GM21367 (cell line): ENCODE results near the gene MTG2.

Experiments used
- ATAC-seq: cut with Tn5 transposase; IDR thresholded peaks from one replicate; pipeline ENCODE4 v1.9.1; 2021; ENCODE audit not compliant: unreplicated experiment

MTG2 gene, protein sequence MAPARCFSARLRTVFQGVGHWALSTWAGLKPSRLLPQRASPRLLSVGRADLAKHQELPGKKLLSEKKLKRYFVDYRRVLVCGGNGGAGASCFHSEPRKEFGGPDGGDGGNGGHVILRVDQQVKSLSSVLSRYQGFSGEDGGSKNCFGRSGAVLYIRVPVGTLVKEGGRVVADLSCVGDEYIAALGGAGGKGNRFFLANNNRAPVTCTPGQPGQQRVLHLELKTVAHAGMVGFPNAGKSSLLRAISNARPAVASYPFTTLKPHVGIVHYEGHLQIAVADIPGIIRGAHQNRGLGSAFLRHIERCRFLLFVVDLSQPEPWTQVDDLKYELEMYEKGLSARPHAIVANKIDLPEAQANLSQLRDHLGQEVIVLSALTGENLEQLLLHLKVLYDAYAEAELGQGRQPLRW

DNA sequence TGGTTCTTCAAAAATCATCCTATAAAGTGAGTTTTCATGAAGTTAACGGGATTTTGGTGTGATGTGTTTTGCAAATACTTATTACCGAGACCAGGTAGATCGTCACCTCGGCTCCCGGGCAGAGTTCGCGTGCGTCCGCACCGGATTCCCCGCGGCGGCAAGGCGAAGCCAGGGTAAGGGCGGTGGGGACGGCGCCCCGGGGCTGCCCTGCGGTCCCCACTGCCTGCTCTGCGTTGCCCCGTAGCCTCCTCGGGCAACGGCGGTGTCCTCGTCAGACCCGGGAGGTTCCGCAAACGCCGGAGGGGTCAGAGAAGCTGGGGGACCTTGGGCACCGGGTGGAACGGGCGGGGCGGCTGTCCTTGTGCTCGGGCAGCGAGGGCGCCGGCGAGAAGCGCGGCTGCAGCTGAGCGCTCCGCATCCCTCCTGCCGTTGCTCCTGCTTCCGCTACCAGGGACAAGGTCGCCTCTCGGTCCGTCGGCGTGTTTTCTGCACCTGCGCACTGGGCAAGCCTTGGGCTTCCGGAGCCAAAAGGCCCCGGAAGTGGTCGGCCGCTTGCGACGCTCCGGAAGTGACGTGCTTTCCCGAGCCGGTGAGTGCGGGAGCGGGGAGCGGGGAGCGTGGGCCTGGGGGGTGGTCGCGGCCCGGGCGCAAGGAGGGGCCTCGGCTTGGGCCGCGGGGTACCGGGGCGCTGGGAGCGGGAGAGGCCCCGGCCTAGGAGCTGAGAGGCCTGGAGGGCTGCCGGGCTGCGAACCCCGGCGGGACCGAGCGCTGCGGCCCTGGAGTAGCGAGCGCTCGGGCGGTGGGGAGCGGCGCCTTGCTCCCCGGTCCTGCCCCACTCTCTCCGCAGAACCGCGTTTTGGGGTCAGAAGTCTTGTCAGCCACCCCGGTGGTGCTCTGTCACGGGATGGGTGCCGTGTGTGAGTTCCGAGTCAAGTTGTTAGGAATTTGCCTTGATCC lies at the start of gene MTG2:
MTG2 (plus strand) TSS at position 560 of the 957 bp plus-strand sequence. CDS start 10,393 bp downstream, outside the sequence.
- peak; percentile 87 for ATAC-seq

GRCh38 chr20:62133051-62133845 lies 49.6 kb upstream of the MTG2 start:
- no peak for ATAC-seq

GRCh38 chr20:62133864-62134263 lies 49.0 kb upstream of the MTG2 start:
- no peak for ATAC-seq

DNA sequence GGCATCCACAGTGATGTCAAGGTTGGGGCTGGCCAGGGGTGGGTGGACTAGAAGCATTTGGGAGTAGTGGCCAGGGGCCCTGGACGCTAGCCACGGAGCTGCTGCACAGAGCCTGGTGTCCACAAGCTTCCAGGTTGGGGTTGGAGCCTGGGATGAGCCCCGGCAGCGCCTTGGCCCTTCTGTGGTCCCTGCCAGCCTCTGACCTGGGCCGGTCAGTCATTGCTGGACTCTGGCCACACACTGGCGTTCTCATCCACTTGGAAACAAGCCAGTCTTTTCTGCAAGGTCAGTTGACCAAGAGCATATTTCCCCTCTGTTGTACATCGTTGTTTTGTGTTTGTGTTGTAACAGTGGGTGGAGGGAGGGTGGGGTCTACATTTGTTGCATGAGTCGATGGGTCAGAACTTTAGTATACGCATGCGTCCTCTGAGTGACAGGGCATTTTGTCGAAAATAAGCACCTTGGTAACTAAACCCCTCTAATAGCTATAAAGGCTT lies 48.0 kb upstream of the MTG2 start:
- no peak for ATAC-seq

DNA sequence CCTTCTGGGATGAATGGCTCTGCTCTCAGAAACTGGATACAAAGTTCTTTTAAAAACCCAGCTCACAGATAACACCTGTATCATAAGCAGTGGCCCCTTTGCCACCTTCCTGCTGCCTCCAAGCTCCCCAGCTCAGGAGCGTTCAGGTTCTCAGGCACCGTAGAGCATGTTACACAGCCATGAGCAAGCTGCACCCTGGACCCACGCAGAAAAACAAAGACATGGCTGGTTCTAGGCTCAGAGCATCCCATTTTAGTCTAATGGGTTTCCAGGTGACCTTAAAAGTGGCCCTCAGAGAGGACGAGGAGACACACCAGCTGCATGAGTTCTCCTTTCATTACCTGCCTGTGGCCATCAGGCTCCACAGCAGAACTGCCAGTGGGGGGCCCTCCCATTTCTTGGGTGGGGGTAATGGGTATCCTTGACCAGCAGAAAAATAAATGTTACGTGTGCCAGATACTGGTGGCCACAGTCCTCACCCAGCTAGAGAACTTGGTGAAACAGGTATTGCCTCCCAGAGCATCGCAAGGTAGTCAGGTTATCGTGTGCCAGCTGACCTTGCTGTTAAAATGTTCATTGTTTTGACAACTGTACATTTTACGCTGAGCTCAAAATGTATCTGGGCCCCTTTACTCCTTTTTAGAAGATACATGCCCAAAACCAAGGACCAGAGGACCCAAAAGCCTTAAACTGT lies 47.1 kb upstream of the MTG2 start:
- no peak for ATAC-seq

GRCh38 chr20:62136283-62137091 lies 46.3 kb upstream of the MTG2 start:
- ATAC-seq, result no peak

GRCh38 chr20:62137092-62137384 lies 45.8 kb upstream of the MTG2 start:
- ATAC-seq, result no peak

DNA sequence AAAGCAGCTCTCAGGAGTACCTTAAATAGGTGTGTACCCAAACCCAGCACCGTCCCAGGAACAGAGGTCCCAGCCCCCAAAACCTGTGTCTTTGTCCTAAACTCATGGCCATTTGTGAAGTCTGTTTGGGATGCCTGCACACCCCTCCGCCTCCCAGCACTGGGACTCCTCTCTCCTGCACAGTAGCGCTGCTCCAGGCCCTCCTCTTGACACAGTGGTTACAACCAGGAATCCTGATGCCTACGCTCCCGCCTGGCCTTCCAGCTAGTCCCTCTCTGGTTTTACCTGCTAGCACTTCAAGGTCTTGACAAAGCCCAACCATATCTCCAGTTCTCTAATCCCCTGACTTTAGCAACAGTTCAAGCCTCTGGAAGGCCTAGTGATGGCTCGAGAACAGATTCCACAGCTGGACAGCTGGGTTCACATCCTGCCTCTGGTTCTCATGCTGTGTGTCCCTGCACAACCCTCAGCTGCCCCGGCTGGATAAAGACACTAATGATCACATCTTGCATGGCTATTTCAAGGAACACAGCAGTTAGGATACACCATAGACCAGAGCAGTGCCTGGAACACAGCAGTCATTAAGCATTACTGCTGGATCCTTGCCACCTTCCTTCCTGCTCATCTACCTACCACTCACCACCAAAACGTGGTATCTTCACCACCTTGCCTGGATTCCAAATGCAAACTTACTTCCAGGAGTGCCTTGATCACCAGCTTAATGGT lies 45.2 kb upstream of the MTG2 start:
- ATAC-seq, result no peak

GRCh38 chr20:62138204-62138543 lies 44.7 kb upstream of the MTG2 start:
- no peak for ATAC-seq

- ATAC-seq, result no peak
Observed at GRCh38 chr20:62138912-62139311, 43.9 kb upstream of the MTG2 start.

DNA sequence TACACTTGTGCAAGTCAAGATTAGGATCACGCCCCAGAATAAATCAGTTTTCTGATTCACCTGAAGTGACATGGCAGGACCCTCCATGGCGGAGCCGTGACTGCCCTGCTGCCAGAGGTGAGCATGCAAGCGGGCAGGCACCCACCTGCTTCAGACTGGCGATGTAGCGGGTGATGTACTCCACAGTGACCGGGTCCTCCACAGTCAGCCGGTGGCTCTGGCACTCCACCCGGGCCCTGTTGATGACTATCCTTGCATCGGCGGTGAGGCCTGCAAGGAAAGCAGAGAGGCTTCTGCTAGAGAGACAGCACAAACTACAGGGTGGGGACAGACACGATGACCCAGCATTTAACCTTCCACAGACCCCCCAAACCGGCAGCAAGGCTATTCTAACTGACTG lies 43.2 kb upstream of the MTG2 start:
- ATAC-seq, result no peak

- no peak for ATAC-seq
Observed at GRCh38 chr20:62141043-62141396, 41.8 kb upstream of the MTG2 start.

GRCh38 chr20:62141397-62142251 lies 41.2 kb upstream of the MTG2 start:
- ATAC-seq, result no peak

GRCh38 chr20:62142252-62143080 lies 40.4 kb upstream of the MTG2 start:
- ATAC-seq, result peak; percentile 20

DNA sequence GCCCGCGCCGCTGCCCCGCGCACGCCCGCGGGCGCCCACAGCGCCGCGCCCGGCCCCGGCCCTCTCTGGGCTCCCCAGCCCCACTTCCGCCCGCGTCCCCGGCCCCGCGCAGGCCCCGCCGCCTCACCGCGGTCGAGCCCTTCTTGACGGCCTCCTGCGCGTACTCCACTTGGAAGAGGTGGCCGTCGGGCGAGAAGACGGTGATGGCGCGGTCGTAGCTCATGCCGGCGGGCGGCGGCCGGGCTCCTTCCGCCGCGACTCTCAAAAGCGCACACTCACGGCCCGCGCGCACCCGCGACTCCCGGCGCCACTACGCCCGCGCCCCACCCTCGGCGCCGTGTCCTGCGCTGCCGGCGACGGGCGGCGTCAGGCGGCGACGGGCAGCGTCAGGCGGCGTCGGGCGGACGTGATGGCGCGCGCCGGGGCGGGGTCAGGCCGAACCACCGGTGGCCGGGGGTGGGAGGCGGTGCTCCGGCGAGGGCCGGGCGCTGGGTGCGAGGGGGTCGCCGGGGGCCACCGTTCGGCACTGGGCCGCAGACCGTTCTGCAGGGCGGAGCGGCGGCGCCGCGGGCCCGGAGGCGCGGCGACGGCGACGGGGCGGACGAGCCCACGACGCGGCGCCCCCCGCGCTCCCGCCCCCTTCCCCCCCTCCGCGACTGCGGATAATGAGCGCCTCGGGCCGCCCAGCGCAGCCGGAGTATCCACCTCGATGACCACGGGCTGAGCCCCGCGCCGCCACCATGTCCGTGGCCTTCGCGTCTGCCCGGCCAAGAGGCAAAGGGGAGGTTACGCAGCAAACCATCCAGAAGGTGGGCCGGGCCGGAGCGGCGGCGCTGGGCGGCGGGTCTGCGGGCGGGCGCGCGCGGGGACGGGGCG lies 39.5 kb upstream of the MTG2 start, which contains the start of the genes PSMA7 and SS18L1:
PSMA7 (minus strand) TSS at position 314 of the 876 bp plus-strand sequence; CDS start at position 223, 91 bp downstream.
SS18L1 (plus strand) TSS at position 689 of the 876 bp plus-strand sequence; CDS start at position 741, 52 bp downstream.
- ATAC-seq, result peak; percentile 53
